ENCODE results near the gene ZFAND3.

DNA sequence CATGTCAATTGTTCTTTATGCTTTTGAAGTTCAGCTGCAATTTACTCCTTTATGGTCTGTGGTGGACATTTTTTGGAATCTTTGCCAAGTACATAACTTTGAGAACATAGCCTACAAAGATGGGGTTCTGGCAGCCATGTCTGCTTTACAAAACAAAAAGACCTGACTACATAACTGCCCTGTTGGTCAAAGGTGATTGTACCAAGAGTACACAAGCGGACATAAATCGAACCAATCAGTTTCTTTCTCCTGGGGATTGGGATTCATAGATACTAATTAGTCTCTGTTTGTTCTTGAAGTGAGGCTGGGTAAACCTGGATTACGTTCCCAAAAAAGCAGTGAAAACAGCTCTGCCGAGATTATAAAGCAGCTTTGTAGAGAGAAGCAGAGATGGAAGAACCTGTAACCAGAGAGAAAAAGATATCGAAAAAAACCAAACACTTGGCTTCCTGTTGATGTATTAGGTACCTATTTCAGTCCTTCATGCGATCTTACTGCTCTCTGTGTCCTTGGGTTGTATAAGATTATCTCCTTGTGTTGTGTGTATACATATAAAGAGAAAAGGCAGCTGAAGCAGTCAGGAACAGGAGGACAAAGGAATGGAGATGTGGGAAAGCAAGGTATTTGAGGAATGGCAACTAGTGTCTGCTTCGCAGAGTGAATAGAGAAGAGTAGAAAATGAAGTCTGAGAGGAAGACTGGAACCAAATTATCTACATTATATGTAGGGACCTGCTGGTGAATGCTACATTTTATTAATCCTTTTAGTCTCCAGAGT lies 2.7 kb upstream of the ZFAND3 start:
- TF ChIP-seq, protein P1, sequence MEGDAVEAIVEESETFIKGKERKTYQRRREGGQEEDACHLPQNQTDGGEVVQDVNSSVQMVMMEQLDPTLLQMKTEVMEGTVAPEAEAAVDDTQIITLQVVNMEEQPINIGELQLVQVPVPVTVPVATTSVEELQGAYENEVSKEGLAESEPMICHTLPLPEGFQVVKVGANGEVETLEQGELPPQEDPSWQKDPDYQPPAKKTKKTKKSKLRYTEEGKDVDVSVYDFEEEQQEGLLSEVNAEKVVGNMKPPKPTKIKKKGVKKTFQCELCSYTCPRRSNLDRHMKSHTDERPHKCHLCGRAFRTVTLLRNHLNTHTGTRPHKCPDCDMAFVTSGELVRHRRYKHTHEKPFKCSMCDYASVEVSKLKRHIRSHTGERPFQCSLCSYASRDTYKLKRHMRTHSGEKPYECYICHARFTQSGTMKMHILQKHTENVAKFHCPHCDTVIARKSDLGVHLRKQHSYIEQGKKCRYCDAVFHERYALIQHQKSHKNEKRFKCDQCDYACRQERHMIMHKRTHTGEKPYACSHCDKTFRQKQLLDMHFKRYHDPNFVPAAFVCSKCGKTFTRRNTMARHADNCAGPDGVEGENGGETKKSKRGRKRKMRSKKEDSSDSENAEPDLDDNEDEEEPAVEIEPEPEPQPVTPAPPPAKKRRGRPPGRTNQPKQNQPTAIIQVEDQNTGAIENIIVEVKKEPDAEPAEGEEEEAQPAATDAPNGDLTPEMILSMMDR (IDR thresholded peaks at IDR 0.05) = no peak
- no peak for TF ChIP-seq ZFX (IDR thresholded peaks at IDR 0.05; ENCODE audit: borderline replicate concordance)
